ENCODE measurements around the gene FYB1.
"Not testable (repeated sequence)": the region's sequence is repeated elsewhere in the genome, so short reads cannot be mapped to it uniquely, and the experiment has no call there.

The FYB1 gene

GRCh38 chr5:39225405-39226099, 6.2 kb upstream of the FYB1 start:
- no peak for DNase-seq

DNA sequence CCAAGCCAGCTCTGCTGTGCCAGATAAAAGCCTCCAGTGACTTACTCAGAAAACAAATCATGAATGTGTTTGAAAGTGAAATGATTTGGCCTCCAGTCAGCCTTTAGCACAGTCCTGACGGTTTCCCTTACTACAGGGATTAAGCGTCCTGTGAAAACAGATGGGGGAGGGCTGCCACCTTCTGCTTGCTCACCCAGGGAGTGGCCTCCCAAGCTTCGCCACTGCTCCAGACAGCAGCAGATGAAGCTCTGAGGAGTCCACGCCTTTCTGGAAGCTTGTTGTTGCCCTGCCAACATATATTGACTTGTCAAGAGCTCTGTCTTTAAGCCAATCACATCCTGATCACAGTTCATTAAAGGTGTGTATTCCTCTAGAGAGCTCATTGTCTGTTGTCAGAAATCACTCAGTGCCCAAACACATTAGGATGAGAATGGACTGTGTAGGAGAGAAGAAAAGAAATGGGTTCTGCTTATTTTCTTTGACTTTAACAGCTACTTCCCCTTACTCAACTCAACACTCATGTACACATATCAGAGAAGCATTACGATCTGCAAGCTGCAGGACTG, 4.9 kb upstream of the FYB1 start:
- DNase-seq: peak; percentile 51 to 70

DNA sequence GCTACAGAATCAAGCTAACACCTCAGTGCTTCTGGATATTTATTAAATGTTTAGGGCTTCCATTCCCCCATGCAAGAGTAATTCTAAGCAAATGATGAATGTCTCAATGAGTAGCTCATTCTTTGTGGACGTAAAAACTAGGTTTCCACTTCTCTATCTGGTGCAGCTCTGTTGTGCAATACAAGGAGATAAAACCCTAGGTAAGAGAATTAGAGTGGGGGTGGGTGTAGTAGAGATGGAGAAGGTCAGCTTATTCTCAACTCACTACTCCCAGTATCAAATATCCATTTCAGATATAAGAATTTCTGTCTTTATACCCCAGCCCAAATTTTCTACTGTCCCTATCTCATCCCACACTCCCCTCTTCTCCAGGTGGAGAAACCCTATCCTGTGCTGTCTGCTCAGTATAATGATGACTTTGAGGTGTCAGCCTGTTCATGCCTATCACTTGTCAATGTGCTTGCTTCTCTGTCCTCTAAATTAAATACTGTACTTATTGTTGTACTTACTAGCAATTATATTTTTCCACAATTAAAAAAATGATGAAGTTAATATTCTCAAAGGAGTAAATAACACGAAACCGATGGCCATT, 4.3 kb upstream of the FYB1 start:
- DNase-seq: no peak

- DNase-seq: not testable (repeated sequence)
These were observed 2.3 kb upstream of the FYB1 start for GRCh38 chr5:39221671-39222070.

GRCh38 chr5:39220280-39221030, 1.1 kb upstream of the FYB1 start:
- no peak for DNase-seq

DNA sequence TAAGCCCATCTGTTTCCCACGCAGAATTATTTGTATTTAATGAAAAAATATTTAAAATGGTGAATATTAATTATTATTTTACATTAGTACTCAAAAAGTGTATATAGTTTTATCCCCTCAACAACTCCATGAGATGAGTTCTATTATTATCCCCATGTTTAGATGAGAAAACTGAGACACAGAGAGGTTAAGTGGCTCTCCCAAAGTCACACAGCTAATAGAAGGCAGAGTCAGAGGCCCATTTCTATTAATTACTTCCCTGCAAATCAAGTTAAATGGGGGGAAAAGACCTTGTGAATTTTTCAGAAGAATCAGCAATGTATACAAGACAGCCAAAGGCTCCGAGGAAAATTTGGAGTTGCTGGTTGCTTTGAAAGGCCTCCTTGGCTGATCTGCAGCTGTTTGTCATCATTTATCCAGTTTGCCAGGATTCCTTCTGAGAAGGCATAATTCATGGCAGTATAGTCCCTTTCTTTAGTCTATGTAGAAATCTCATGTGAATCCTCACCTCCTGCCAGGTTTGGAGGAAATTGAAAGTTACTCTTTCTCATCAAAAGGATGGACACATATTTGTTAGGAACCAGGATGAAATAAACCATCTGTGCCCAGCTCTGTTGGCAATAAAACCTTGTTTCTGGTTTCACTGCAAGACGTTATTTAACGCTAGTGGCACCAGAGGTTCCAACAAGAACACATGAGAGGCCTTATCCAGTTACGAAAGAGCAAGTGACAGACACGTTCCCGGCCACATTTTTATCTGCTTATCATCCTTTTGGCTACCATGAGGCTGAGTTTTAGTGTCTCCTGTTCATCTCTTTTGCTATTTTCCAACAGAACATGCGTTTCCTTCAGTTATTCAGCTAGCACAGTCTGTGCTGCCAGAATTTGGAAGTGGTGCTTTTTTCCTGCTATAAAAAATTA, 621 bp downstream of the FYB1 start:
- peak in 1 of 2 donors; percentile 39 for DNase-seq

GRCh38 chr5:39217365-39218281, 1.7 kb downstream of the FYB1 start:
- peak; percentile 73 to 97 for DNase-seq

DNA sequence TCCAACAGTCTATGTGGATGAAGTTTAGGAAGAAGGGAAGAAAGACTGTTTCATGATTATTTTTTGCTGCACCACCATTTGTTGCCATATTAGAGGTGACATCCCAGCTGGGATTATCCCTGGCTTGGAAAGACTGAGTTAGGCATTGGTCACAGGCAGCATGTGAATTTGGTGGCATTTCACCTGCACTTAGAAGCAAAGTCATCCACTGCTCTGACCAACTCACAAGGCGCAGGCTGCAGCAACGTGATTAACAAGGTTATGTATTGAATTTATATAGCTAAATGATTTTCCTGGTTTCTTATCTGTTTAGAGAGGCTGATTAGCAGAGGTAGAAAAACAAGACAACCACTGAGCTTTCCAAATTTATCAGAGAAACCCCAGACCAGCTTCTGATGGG, 2.7 kb downstream of the FYB1 start:
- DNase-seq: no peak

- DNase-seq: no peak
These were observed 3.5 kb downstream of the FYB1 start for GRCh38 chr5:39215857-39216256.

- DNase-seq: no peak
These were observed 4.3 kb downstream of the FYB1 start for GRCh38 chr5:39214912-39215709.

DNA sequence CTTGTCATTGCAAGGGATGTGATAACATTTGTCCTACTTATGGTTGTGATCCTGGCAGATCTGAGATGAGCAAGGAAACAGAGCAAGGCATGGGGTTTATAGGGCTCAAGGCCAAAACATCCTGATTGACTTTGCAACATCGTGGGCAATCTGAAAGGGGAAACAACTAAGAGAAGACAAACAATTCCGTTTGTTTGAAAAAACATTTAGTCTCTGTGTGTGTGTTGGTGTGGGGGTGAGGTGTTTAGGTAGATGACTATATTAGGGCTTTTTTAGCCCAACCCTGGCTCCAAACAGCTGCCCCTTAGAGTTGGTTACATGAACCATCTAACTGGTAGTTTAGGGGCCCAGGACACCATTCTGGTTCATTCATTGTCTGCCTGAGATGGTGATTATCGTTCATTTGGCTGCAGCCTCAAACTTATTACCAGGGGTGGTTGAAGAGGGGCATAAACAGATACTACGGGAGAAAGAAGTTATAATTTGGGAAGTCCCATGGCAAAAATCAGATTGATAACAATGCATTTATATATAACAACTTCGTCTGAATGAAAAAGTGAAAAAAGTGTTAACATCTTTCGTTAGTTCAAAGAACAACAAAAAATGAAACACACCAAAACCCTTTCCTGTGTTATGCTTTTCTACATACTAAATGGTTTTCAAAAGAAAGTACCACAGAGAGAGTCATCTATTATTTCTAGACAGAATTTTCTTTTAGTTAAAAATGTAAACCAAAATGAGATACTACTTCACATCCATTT, 5.7 kb downstream of the FYB1 start:
- peak; percentile 56 to 74 for DNase-seq

GRCh38 chr5:39211773-39212172, 7.6 kb downstream of the FYB1 start:
- DNase-seq: peak; percentile 48 to 73

DNA sequence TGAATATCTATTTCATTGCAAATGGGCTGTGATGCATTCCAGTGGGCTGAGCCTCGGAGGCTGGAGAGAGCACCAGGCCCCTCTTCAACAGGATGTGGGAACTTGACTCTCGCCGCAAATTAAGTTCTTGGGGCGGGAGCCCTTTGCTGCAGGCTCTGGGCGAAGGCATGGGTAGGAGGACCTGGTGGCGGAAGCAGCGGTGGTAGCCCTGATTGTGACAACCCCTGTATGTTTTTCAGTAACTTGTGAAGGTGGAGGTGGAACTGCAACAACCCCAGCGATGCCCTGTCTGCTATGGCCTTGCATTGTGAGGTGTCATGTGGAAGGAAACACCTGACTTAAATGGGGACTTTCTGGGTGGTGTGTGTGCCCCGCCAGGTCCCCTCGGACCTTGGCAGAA, 9.4 kb downstream of the FYB1 start:
- no peak for DNase-seq

GRCh38 chr5:39208471-39208870, 10.9 kb downstream of the FYB1 start:
- DNase-seq: no peak

DNA sequence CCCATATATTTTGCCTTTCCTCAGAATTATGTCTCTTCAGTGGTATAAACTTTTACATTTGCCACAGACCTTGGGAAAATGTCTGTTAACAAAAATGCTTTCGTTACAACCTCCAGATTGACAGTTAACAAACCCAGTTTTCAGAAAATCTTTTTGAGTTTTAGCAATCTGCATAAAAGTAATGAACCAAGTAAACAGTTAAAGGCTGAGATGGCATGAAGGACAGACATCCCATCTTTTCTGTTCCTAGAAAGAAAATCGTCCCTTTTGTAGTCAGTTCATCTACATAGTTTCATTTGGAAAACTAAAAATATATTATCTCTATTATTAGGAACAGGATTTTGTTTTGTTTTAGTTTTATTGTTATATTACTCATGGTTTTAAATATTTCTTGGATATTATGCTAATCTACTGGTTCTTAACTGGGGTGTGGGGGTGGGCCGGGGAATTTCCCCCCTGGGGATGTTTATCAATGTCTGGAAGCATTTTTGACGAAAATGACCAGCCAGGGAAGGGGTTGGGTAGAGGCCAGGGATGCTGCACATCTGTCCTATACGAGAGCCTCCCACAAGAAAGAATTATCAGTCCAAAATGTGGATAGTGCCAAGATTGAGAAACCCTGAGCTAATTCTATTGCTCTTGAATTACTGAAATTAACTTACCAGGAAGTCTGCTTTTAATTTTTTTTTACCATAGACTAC, 11.9 kb downstream of the FYB1 start:
- no peak for DNase-seq

- DNase-seq: no peak
These were observed 12.6 kb downstream of the FYB1 start for GRCh38 chr5:39206630-39207321.

- no peak for DNase-seq
These were observed 13.8 kb downstream of the FYB1 start for GRCh38 chr5:39205550-39205949.

DNA sequence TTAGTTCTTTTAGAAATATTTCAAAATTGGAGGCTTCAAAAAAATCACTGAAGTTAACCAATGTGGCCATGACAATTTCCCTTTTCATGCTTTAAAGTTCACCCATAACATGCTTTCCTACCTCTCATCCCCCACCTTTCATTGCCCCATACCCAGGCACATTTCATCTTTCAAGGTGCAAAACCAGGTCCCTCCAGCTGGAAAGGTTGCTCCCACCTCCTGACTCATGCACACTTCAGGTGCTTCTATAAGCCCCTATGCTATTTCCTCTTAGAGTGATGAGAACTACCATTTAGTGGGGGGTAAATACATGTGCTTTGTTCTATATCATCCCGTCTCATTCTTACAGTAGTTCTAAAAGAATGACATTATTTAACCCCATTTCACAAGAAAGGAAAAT, 15.4 kb downstream of the FYB1 start:
- DNase-seq: no peak
